ENCODE data around the gene AHI1. TPM values are rescaled to one million over a fixed set of nuclear protein-coding genes. Genes with fewer than 3 reads are reported as not detected.

AHI1 gene
- polyA plus RNA-seq, 1 donor (not counting 4 experiments of a cell fraction or from before 2014, with no cell fraction given) = 7.0 TPM

- no peak overlapping the region for H3K9ac ChIP-seq (ENCODE audit: control insufficient read depth, extremely low read depth, insufficient read depth, low read length)
- no peaks in the 10 kb centered on the region for H3K79me2 ChIP-seq (ENCODE audit: control insufficient read depth, insufficient read depth, low read length)
- dilution Hi-C loops (cut with MboI; ENCODE audit: extremely low pct_ligation_motif_present, low sequenced_read_pairs) = no loop called here
- no peaks in the 10 kb centered on the region for H3K9me1 ChIP-seq (ENCODE audit: control insufficient read depth, extremely low read depth, insufficient read depth, low read length)
- H3K4me2 ChIP-seq (ENCODE audit: control insufficient read depth, extremely low read depth, insufficient read depth, low read depth, low read length) = no peak overlapping the region
- no peaks in the 10 kb centered on the region for H3K9me3 ChIP-seq (ENCODE audit: control insufficient read depth, low read depth, low read length)
- TF ChIP-seq EZH2 (IDR thresholded peaks at IDR 0.05; ENCODE audit: low read length) (no peak), CTCF (optimal IDR thresholded peaks at IDR 0.05 in 1 of 3, IDR thresholded peaks at IDR 0.05 in 1 of 3, conservative IDR thresholded peaks at IDR 0.05 in 1 of 3; ENCODE audit: extremely low read depth in 1 of 3, insufficient read depth in 2 of 3, low read length in 3 of 3) (no peak)
- H3K4me1 ChIP-seq (ENCODE audit: control insufficient read depth, extremely low read depth, insufficient read depth, low read length) = no peaks in the 10 kb centered on the region
- no peak overlapping the region for H2AFZ ChIP-seq (ENCODE audit: control insufficient read depth, low read length)
- no peaks in the 10 kb centered on the region for H4K20me1 ChIP-seq (ENCODE audit: control insufficient read depth, extremely low read depth, insufficient read depth, low read length)
- no peak overlapping the region for H3K4me3 ChIP-seq (ENCODE audit: control insufficient read depth in 2 of 3, extremely low read depth in 1 of 3, insufficient read depth in 2 of 3, low read depth in 1 of 3, low read length in 3 of 3)
- no peaks in the 10 kb centered on the region for H3K27me3 ChIP-seq (ENCODE audit: control insufficient read depth, extremely low read depth, insufficient read depth, low read length)
- H3K27ac ChIP-seq (ENCODE audit: control insufficient read depth, insufficient read depth, low read length) = no peak overlapping the region
- H3K36me3 ChIP-seq (ENCODE audit: control insufficient read depth in 2 of 2, extremely low read depth in 1 of 2, insufficient read depth in 2 of 2, low read length in 2 of 2) = no peaks in the 10 kb centered on the region
- DNase-seq (ENCODE audit: low read depth, low spot score) (no peak), FAIRE-seq (no peak)
Measured at GRCh38 chr6:135395136-135395535, 102.4 kb downstream of the AHI1 start.

GRCh38 chr6:135393289-135393688 lies 104.3 kb downstream of the AHI1 start:
- no peak overlapping the region for H3K27ac ChIP-seq (ENCODE audit: control insufficient read depth, insufficient read depth, low read length)
- H3K4me1 ChIP-seq (ENCODE audit: control insufficient read depth, extremely low read depth, insufficient read depth, low read length) = no peaks in the 10 kb centered on the region
- DNase-seq (ENCODE audit: low read depth, low spot score) (no peak), FAIRE-seq (no peak)
- no peaks in the 10 kb centered on the region for H4K20me1 ChIP-seq (ENCODE audit: control insufficient read depth, extremely low read depth, insufficient read depth, low read length)
- H3K79me2 ChIP-seq (ENCODE audit: control insufficient read depth, insufficient read depth, low read length) = no peaks in the 10 kb centered on the region
- TF ChIP-seq EZH2 (IDR thresholded peaks at IDR 0.05; ENCODE audit: low read length) (no peak), CTCF (optimal IDR thresholded peaks at IDR 0.05 in 1 of 3, IDR thresholded peaks at IDR 0.05 in 1 of 3, conservative IDR thresholded peaks at IDR 0.05 in 1 of 3; ENCODE audit: extremely low read depth in 1 of 3, insufficient read depth in 2 of 3, low read length in 3 of 3) (no peak)
- no peak overlapping the region for H2AFZ ChIP-seq (ENCODE audit: control insufficient read depth, low read length)
- H3K4me2 ChIP-seq (ENCODE audit: control insufficient read depth, extremely low read depth, insufficient read depth, low read depth, low read length) = no peak overlapping the region
- H3K27me3 ChIP-seq (ENCODE audit: control insufficient read depth, extremely low read depth, insufficient read depth, low read length) = no peaks in the 10 kb centered on the region
- no peak overlapping the region for H3K4me3 ChIP-seq (ENCODE audit: control insufficient read depth in 2 of 3, extremely low read depth in 1 of 3, insufficient read depth in 2 of 3, low read depth in 1 of 3, low read length in 3 of 3)
- no peaks in the 10 kb centered on the region for H3K36me3 ChIP-seq (ENCODE audit: control insufficient read depth in 2 of 2, extremely low read depth in 1 of 2, insufficient read depth in 2 of 2, low read length in 2 of 2)
- H3K9me3 ChIP-seq (ENCODE audit: control insufficient read depth, low read depth, low read length) = no peaks in the 10 kb centered on the region
- no peak overlapping the region for H3K9ac ChIP-seq (ENCODE audit: control insufficient read depth, extremely low read depth, insufficient read depth, low read length)
- dilution Hi-C loops (cut with MboI; ENCODE audit: extremely low pct_ligation_motif_present, low sequenced_read_pairs) = no loop called here
- no peaks in the 10 kb centered on the region for H3K9me1 ChIP-seq (ENCODE audit: control insufficient read depth, extremely low read depth, insufficient read depth, low read length)

Data from keratinocyte (primary cell).